Caco-2 (cell line): ENCODE measurements around the gene CDC42SE2. TPM values are rescaled to one million over a fixed set of nuclear protein-coding genes. Genes with fewer than 3 reads are reported as not detected.

Experiments used
- BruUV-seq: library from RNA; stranded (reverse); fragments of 400-500 nt; replicated peaks from 2 replicates; lab custom pipeline; 2021; lab: Mats Ljungman, UMichigan
- CTCF ChIA-PET: fragments of 300-600 bp; sonication (Branson Sonifier 250); formaldehyde crosslinking; loops from one replicate; lab custom pipeline; 2022; ENCODE audit warnings: antibody characterized with exemption; lab: Charles Lee
- POLR2A ChIA-PET: fragments of 300-600 bp; sonication (Branson Sonifier 250); formaldehyde crosslinking; loops from one replicate; lab custom pipeline; 2022; ENCODE audit warnings: antibody characterized with exemption; lab: Charles Lee
- DNase-seq, 2 experiments: peaks; one replicate each; pipeline versions ENCODE4 v3.0.0 to v3.0.0-alpha.2; 2020 to 2022
- H3K27me3 ChIP-seq: replicated peaks from 2 replicates; pipeline ENCODE4 v1.6.0; 2011; ENCODE audit warnings: low read length; ENCODE audit not compliant: control insufficient read depth, insufficient read depth
- H3K36me3 ChIP-seq: 2 replicates; pipeline ENCODE4 v1.5.1; 2011; ENCODE audit warnings: low read length; ENCODE audit not compliant: control insufficient read depth, insufficient read depth
- H3K4me1 ChIP-seq: fragments of 250-450 bp; sonication (Bioruptor Pico); 2 replicates; pipeline ENCODE4 v1.5.1; 2020; ENCODE audit warnings: mild to moderate bottlenecking
- H3K4me3 ChIP-seq: 2 replicates; pipeline ENCODE4 v1.5.1; 2011; ENCODE audit warnings: low read depth, mild to moderate bottlenecking, control low read depth, low read length
- H3K9me3 ChIP-seq: fragments of 250-450 bp; sonication (Bioruptor Pico); 2 replicates; pipeline ENCODE4 v1.5.1; 2020; ENCODE audit warnings: mild to moderate bottlenecking, moderate library complexity
- H3K27ac Mint-ChIP-seq: one replicate; pipeline ENCODE4 v1.8.0; 2022; ENCODE audit warnings: mixed read lengths; ENCODE audit not compliant: unreplicated experiment
- H3K27me3 Mint-ChIP-seq: one replicate; pipeline ENCODE4 v1.8.0; 2022; ENCODE audit warnings: mixed read lengths; ENCODE audit not compliant: insufficient read depth, unreplicated experiment
- H3K36me3 Mint-ChIP-seq: one replicate; pipeline ENCODE4 v1.8.0; 2022; ENCODE audit warnings: mild to moderate bottlenecking, mixed read lengths; ENCODE audit not compliant: insufficient read depth, unreplicated experiment
- H3K4me1 Mint-ChIP-seq: one replicate; pipeline ENCODE4 v1.8.0; 2022; ENCODE audit warnings: low read depth, mixed read lengths; ENCODE audit not compliant: unreplicated experiment
- H3K4me3 Mint-ChIP-seq: one replicate; pipeline ENCODE4 v1.8.0; 2022; ENCODE audit warnings: mild to moderate bottlenecking, moderate library complexity, mixed read lengths; ENCODE audit not compliant: unreplicated experiment
- H3K9me3 Mint-ChIP-seq: one replicate; pipeline ENCODE4 v1.8.0; 2022; ENCODE audit warnings: mixed read lengths; ENCODE audit not compliant: unreplicated experiment
- CTCF ChIP-seq, 2 experiments: fragments of 200-600 bp in 1 of 2; IDR thresholded peaks; 1 replicate in 1 of 2; 2 replicates in 1 of 2; pipeline versions ENCODE4 v1.5.1 to v1.8.0; 2011 to 2022; ENCODE audit warnings: antibody characterized with exemption in 1 of 2, control low read depth in 1 of 2, inconsistent platforms in 1 of 2, low read depth in 1 of 2, low read length in 1 of 2, mild to moderate bottlenecking in 1 of 2, moderate library complexity in 1 of 2; ENCODE audit not compliant: insufficient read depth in 1 of 2, severe bottlenecking in 1 of 2, unreplicated experiment in 1 of 2
- intact Hi-C: fragments of 100-400 bp; cut with micrococcal nuclease; formaldehyde crosslinking; loops from one replicate; pipeline ENCODE4 v1.10.0; 2022; ENCODE audit not compliant: unreplicated experiment
- total RNA-seq: library from RNA; stranded (reverse); gene quantifications from 2 replicates; pipeline ENCODE4 v1.2.3, GENCODE V29; 2022

Gene CDC42SE2
- total RNA-seq, 1 experiment from 2014 or later: 39.4 TPM

GRCh38 chr5:131296213-131296672 is 32.4 kb downstream of the CDC42SE2 start:
- Histone ChIP-seq H3K4me3 (no peak overlapping the region), H3K9me3 (no peaks in the 10 kb centered on the region), H3K27me3 (no peaks in the 10 kb centered on the region), H3K4me1 (no peaks in the 10 kb centered on the region), H3K36me3 (no peaks in the 10 kb centered on the region)
- BruUV-seq: no TSS peak
- no peaks in the 10 kb centered on the region for H3K4me1 Mint-ChIP-seq
- no peaks in the 10 kb centered on the region for H3K27me3 Mint-ChIP-seq
- TF ChIP-seq CTCF (IDR thresholded peaks at IDR 0.05; ENCODE audit: insufficient read depth in 1 of 2, low read depth in 1 of 2, low read length in 1 of 2, severe bottlenecking in 1 of 2, unreplicated experiment in 1 of 2): no peak
- ChIA-PET POLR2A (no interaction called here), CTCF (no interaction called here)
- intact Hi-C loops: no loop called here
- H3K36me3 Mint-ChIP-seq: peaks cover 7% of the 10 kb centered on the region
- H3K4me3 Mint-ChIP-seq: no peak overlapping the region
- H3K27ac Mint-ChIP-seq: no peak overlapping the region
- H3K9me3 Mint-ChIP-seq: no peaks in the 10 kb centered on the region
- DNase-seq: no peak

GRCh38 chr5:131297886-131298285 is 34.0 kb downstream of the CDC42SE2 start:
- no peaks in the 10 kb centered on the region for H3K4me1 ChIP-seq
- Mint-ChIP-seq H3K27ac (no peak overlapping the region), H3K36me3 (peaks cover 11% of the 10 kb centered on the region), H3K4me3 (no peak overlapping the region), H3K4me1 (no peaks in the 10 kb centered on the region), H3K27me3 (no peaks in the 10 kb centered on the region), H3K9me3 (no peaks in the 10 kb centered on the region)
- POLR2A ChIA-PET: no interaction called here
- H3K36me3 ChIP-seq: no peaks in the 10 kb centered on the region
- H3K27me3 ChIP-seq: no peaks in the 10 kb centered on the region
- no peaks in the 10 kb centered on the region for H3K9me3 ChIP-seq
- no peak for DNase-seq
- no peak for TF ChIP-seq CTCF (IDR thresholded peaks at IDR 0.05; ENCODE audit: insufficient read depth in 1 of 2, low read depth in 1 of 2, low read length in 1 of 2, severe bottlenecking in 1 of 2, unreplicated experiment in 1 of 2)
- H3K4me3 ChIP-seq: no peak overlapping the region
- intact Hi-C loops: no loop called here
- CTCF ChIA-PET: no interaction called here
- BruUV-seq: no TSS peak

GRCh38 chr5:131299465-131299864 is 35.6 kb downstream of the CDC42SE2 start:
- Mint-ChIP-seq H3K36me3 (peaks cover 9% of the 10 kb centered on the region), H3K4me3 (no peak overlapping the region), H3K27me3 (no peaks in the 10 kb centered on the region), H3K9me3 (no peaks in the 10 kb centered on the region), H3K27ac (no peak overlapping the region), H3K4me1 (no peaks in the 10 kb centered on the region)
- POLR2A ChIA-PET: no interaction called here
- intact Hi-C loops: no loop called here
- Histone ChIP-seq H3K36me3 (no peaks in the 10 kb centered on the region), H3K4me1 (peaks cover 5% of the 10 kb centered on the region; the same call in 1 of the 2 replicates), H3K9me3 (no peaks in the 10 kb centered on the region), H3K27me3 (no peaks in the 10 kb centered on the region), H3K4me3 (no peak overlapping the region)
- no TSS peak for BruUV-seq
- no peak for TF ChIP-seq CTCF (IDR thresholded peaks at IDR 0.05; ENCODE audit: insufficient read depth in 1 of 2, low read depth in 1 of 2, low read length in 1 of 2, severe bottlenecking in 1 of 2, unreplicated experiment in 1 of 2)
- no peak for DNase-seq
- CTCF ChIA-PET: no interaction called here
